ENCODE measurements around the gene PHEX.

- no peak for TF ChIP-seq ZFP3 (CRISPR knock-in tag; IDR thresholded peaks at IDR 0.05)
- TF ChIP-seq ZFP30 (CRISPR knock-in tag; IDR thresholded peaks at IDR 0.05) = no peak
- TF ChIP-seq CSRNP3 (CRISPR knock-in tag; IDR thresholded peaks at IDR 0.05) = no peak
- no peak for TF ChIP-seq CSDC2 (CRISPR knock-in tag; IDR thresholded peaks at IDR 0.05)
- no peak for TF ChIP-seq ARNTL (CRISPR knock-in tag; IDR thresholded peaks at IDR 0.05; ENCODE audit: borderline replicate concordance, low read depth)
- TF ChIP-seq BACH2 (CRISPR knock-in tag; IDR thresholded peaks at IDR 0.05; ENCODE audit: borderline replicate concordance) = no peak
- no peak for TF ChIP-seq RARB (CRISPR knock-in tag; IDR thresholded peaks at IDR 0.05)
- TF ChIP-seq CREB5 (CRISPR knock-in tag; IDR thresholded peaks at IDR 0.05; ENCODE audit: low read depth) = no peak
- no peak for TF ChIP-seq PATZ1 (CRISPR knock-in tag; IDR thresholded peaks at IDR 0.05; ENCODE audit: borderline replicate concordance)
- TF ChIP-seq ISL1 (CRISPR knock-in tag; IDR thresholded peaks at IDR 0.05) = no peak
These were observed 20.1 kb upstream of the PHEX start for GRCh38 chrX:22012051-22012450.
